Karpas-422 (cell line): ENCODE measurements around the gene CCDC102A. TPM values are rescaled to one million over a fixed set of nuclear protein-coding genes. Genes with fewer than 3 reads are reported as not detected.
A peak's percentile ranks its signal among the peaks of the same experiment; 100 is the strongest.

Source experiments
- DNase-seq: peaks from one replicate; pipeline ENCODE4 v3.0.0-alpha.2; 2015
- H2AFZ ChIP-seq: fragments of 200-600 bp; sonication (generic); 2 replicates; pipeline ENCODE4 v1.6.1; 2014; ENCODE audit warnings: antibody characterized with exemption, low read length, mixed read lengths
- H3K27ac ChIP-seq: fragments of 200-600 bp; sonication (generic); 2 replicates; pipeline ENCODE4 v1.5.1; 2014; ENCODE audit warnings: mild to moderate bottlenecking, low read length, moderate library complexity
- H3K27me3 ChIP-seq: fragments of 200-600 bp; sonication (generic); 2 replicates; pipeline ENCODE4 v1.6.1; 2014; ENCODE audit warnings: low read length, mixed read lengths
- H3K36me3 ChIP-seq: fragments of 200-600 bp; sonication (generic); 2 replicates; pipeline ENCODE4 v1.6.1; 2014; ENCODE audit warnings: low read length, mixed read lengths; ENCODE audit not compliant: insufficient read depth
- H3K4me1 ChIP-seq: fragments of 200-600 bp; sonication (generic); 2 replicates; pipeline ENCODE4 v1.6.1; 2014; ENCODE audit warnings: mild to moderate bottlenecking, low read length, mixed read lengths
- H3K4me2 ChIP-seq: fragments of 200-600 bp; sonication (generic); 2 replicates; pipeline ENCODE4 v1.6.1; 2014; ENCODE audit warnings: low read length, low read depth, mild to moderate bottlenecking; ENCODE audit not compliant: poor library complexity, severe bottlenecking
- H3K4me3 ChIP-seq: fragments of 200-600 bp; sonication (generic); 2 replicates; pipeline ENCODE4 v1.5.1; 2014; ENCODE audit warnings: mild to moderate bottlenecking, antibody characterized with exemption, low read length, mixed read lengths
- H3K79me2 ChIP-seq: fragments of 200-600 bp; sonication (generic); 2 replicates; pipeline ENCODE4 v1.6.1; 2014; ENCODE audit warnings: mild to moderate bottlenecking, low read length, mixed read lengths
- H3K9ac ChIP-seq: fragments of 200-600 bp; sonication (generic); 2 replicates; pipeline ENCODE4 v1.6.0; 2014; ENCODE audit warnings: low read length
- H3K9me2 ChIP-seq: fragments of 200-600 bp; sonication (generic), shearing (Covaris generic); replicated peaks from 2 replicates; pipeline ENCODE4 v1.6.0; 2014; ENCODE audit warnings: mild to moderate bottlenecking, low read length, moderate library complexity; ENCODE audit not compliant: insufficient read depth
- H3K9me3 ChIP-seq: fragments of 300-700, 200-600 bp; sonication (generic); 2 replicates; pipeline ENCODE4 v1.6.1; 2014; ENCODE audit warnings: low read length, mixed read lengths
- H4K20me1 ChIP-seq: fragments of 200-600 bp; sonication (generic); 2 replicates; pipeline ENCODE4 v1.6.1; 2014; ENCODE audit warnings: mild to moderate bottlenecking, antibody characterized with exemption, low read length, low read depth; ENCODE audit not compliant: insufficient read depth
- total RNA-seq: library from RNA; depleted of rRNA; stranded (reverse); fragments of >200 nt; shearing (Covaris generic); gene quantifications from 2 replicates; pipeline ENCODE4 v1.2.3, GENCODE V29; 2014; ENCODE audit warnings: low replicate concordance; rRNA removed

The CCDC102A gene
- total RNA-seq, 1 experiment from 2014 or later = 5.9 TPM

GRCh38 chr16:57469917-57470470 is 66.4 kb downstream of the CCDC102A start:
- Histone ChIP-seq H3K36me3 (peaks cover 33% of the 10 kb centered on the region), H4K20me1 (0 out of 2 replicates have a peak, but pooled peaks cover under 1% of the 10 kb centered on the region), H3K79me2 (peaks cover 9% of the 10 kb centered on the region; the same call in 1 of the 2 replicates), H3K9ac (no peak overlapping the region), H3K9me2 (no peaks in the 10 kb centered on the region), H3K27me3 (no peaks in the 10 kb centered on the region), H2AFZ (no peak overlapping the region), H3K4me1 (peaks cover 4% of the 10 kb centered on the region), H3K4me2 (no peak overlapping the region), H3K27ac (no peak overlapping the region), H3K4me3 (no peak overlapping the region), H3K9me3 (no peaks in the 10 kb centered on the region)
- no peak for DNase-seq

- H3K27me3 ChIP-seq = no peaks in the 10 kb centered on the region
- H4K20me1 ChIP-seq = 0 out of 2 replicates have a peak, but pooled peaks cover 4% of the 10 kb centered on the region
- no peak for DNase-seq
- no peak overlapping the region for H2AFZ ChIP-seq
- H3K4me3 ChIP-seq = no peak overlapping the region
- H3K9me2 ChIP-seq = no peaks in the 10 kb centered on the region
- H3K79me2 ChIP-seq = peaks cover 17% of the 10 kb centered on the region
- H3K9me3 ChIP-seq = no peaks in the 10 kb centered on the region
- no peak overlapping the region for H3K27ac ChIP-seq
- peaks cover 40% of the 10 kb centered on the region for H3K36me3 ChIP-seq
- H3K4me2 ChIP-seq = no peak overlapping the region
- H3K4me1 ChIP-seq = peaks cover 2% of the 10 kb centered on the region
- no peak overlapping the region for H3K9ac ChIP-seq
Measured at GRCh38 chr16:57469046-57469445, 67.3 kb downstream of the CCDC102A start.

GRCh38 chr16:57468346-57468745 is 68.0 kb downstream of the CCDC102A start:
- H3K4me3 ChIP-seq = no peak overlapping the region

GRCh38 chr16:57464523-57464922 is 71.8 kb downstream of the CCDC102A start:
- H3K36me3 ChIP-seq = peaks cover 32% of the 10 kb centered on the region
- H3K9me2 ChIP-seq = no peaks in the 10 kb centered on the region
- H3K4me1 ChIP-seq = peaks cover 10% of the 10 kb centered on the region
- H3K79me2 ChIP-seq = peaks cover 33% of the 10 kb centered on the region
- H3K4me2 ChIP-seq = no peak overlapping the region
- H3K27ac ChIP-seq = no peak overlapping the region
- no peaks in the 10 kb centered on the region for H3K9me3 ChIP-seq
- no peak overlapping the region for H2AFZ ChIP-seq
- no peaks in the 10 kb centered on the region for H3K27me3 ChIP-seq
- DNase-seq = no peak
- 0 out of 2 replicates have a peak overlapping the region, but pooled peaks have one; percentile 78 for H3K9ac ChIP-seq
- no peak overlapping the region for H3K4me3 ChIP-seq
- H4K20me1 ChIP-seq = 0 out of 2 replicates have a peak, but pooled peaks cover 4% of the 10 kb centered on the region

More at GRCh38 chr16:57468346-57468745, 68.0 kb downstream of the CCDC102A start:
- no peaks in the 10 kb centered on the region for H3K9me2 ChIP-seq
- H3K4me2 ChIP-seq = no peak overlapping the region
- 0 out of 2 replicates have a peak, but pooled peaks cover 4% of the 10 kb centered on the region for H4K20me1 ChIP-seq
- H3K4me1 ChIP-seq = peaks cover 9% of the 10 kb centered on the region
- H3K27me3 ChIP-seq = no peaks in the 10 kb centered on the region
- H3K27ac ChIP-seq = no peak overlapping the region
- no peak overlapping the region for H3K9ac ChIP-seq
- peaks cover 43% of the 10 kb centered on the region for H3K36me3 ChIP-seq
- DNase-seq = no peak
- no peak overlapping the region for H2AFZ ChIP-seq
- H3K79me2 ChIP-seq = peaks cover 24% of the 10 kb centered on the region
- no peaks in the 10 kb centered on the region for H3K9me3 ChIP-seq

GRCh38 chr16:57462978-57463362 is 73.4 kb downstream of the CCDC102A start:
- H2AFZ ChIP-seq = no peak overlapping the region
- H3K4me2 ChIP-seq = peak overlapping the region; percentile 71
- H3K9ac ChIP-seq = peak overlapping the region; percentile 78
- H3K27ac ChIP-seq = no peak overlapping the region
- no peaks in the 10 kb centered on the region for H3K9me2 ChIP-seq
- H3K36me3 ChIP-seq = peaks cover 31% of the 10 kb centered on the region
- H4K20me1 ChIP-seq = 0 out of 2 replicates have a peak, but pooled peaks cover 4% of the 10 kb centered on the region
- no peaks in the 10 kb centered on the region for H3K9me3 ChIP-seq
- H3K79me2 ChIP-seq = peaks cover 33% of the 10 kb centered on the region
- no peak for DNase-seq
- H3K4me1 ChIP-seq = peaks cover 10% of the 10 kb centered on the region
- peak overlapping the region; percentile 76 for H3K4me3 ChIP-seq
- no peaks in the 10 kb centered on the region for H3K27me3 ChIP-seq

GRCh38 chr16:57462209-57462977 is 74.0 kb downstream of the CCDC102A start, which contains the start of gene POLR2C:
Gene POLR2C (plus strand): TSS chr16:57462679. CDS start chr16:57462725, 46 bp downstream.
- Histone ChIP-seq H3K79me2 (peaks cover 33% of the 10 kb centered on the region), H3K9ac (peak within 1 kb of the TSS; percentile 78), H3K27me3 (no peaks in the 10 kb centered on the region), H3K36me3 (peaks cover 28% of the 10 kb centered on the region), H4K20me1 (0 out of 2 replicates have a peak, but pooled peaks cover 4% of the 10 kb centered on the region), H3K4me3 (peak within 1 kb of the TSS; percentile 76), H3K4me2 (peak within 1 kb of the TSS; percentile 71), H3K9me3 (no peaks in the 10 kb centered on the region), H3K27ac (no peak within 1 kb of the TSS), H3K4me1 (peaks cover 10% of the 10 kb centered on the region), H2AFZ (no peak within 1 kb of the TSS), H3K9me2 (no peaks in the 10 kb centered on the region)
- peak; percentile 96 for DNase-seq

Other genes with a start within 250 kb of the CCDC102A start
- not detected in 2 replicates for gene CCL22, start 177.8 kb downstream of the CCDC102A start, total RNA-seq
- not detected in 2 replicates for gene CX3CL1, start 164.1 kb downstream of the CCDC102A start, total RNA-seq
- gene CCL17, start 131.8 kb downstream of the CCDC102A start, total RNA-seq = not detected in 2 replicates
- gene CIAPIN1, start 89.2 kb downstream of the CCDC102A start, total RNA-seq = 37.7 and 70.6 TPM in 2 replicates
- gene COQ9, start 89.1 kb downstream of the CCDC102A start, total RNA-seq = 39.5 and 46.9 TPM in 2 replicates
- gene POLR2C, start 73.9 kb downstream of the CCDC102A start, total RNA-seq = 75.5 and 87.6 TPM in 2 replicates
- 3.2 and 3.4 TPM in 2 replicates for gene DOK4, start 50.1 kb downstream of the CCDC102A start, total RNA-seq
- gene ADGRG5, start 6.1 kb upstream of the CCDC102A start, total RNA-seq = 2.9 and 3.0 TPM in 2 replicates
- not detected in 2 replicates for gene ADGRG1, start 92.1 kb upstream of the CCDC102A start, total RNA-seq
- gene ADGRG3, start 131.7 kb upstream of the CCDC102A start, total RNA-seq = not detected in 2 replicates
- not detected in 2 replicates for gene DRC7, start 158.2 kb upstream of the CCDC102A start, total RNA-seq
- 17.4 and 40.0 TPM in 2 replicates for gene KATNB1, start 199.2 kb upstream of the CCDC102A start, total RNA-seq